Peyer's patch (tissue), 4 donors: ENCODE results near the gene CRYL1. TPM values are rescaled to one million over a fixed set of nuclear protein-coding genes. Genes with fewer than 3 reads are reported as not detected.
A peak's percentile ranks its signal among the peaks of the same experiment; 100 is the strongest.

Source experiments
- DNase-seq, 3 donors: peaks; one replicate each; pipeline ENCODE4 v3.0.0-alpha.2; 2017 to 2019
- H3K27ac ChIP-seq, 4 donors: fragments of 200-600 bp; sonication (generic); one replicate each; pipeline ENCODE4 v1.5.1; 2016 to 2019
- H3K27me3 ChIP-seq, 2 donors: fragments of 200-600 bp; sonication (generic); one replicate each; pipeline ENCODE4 v1.5.1; 2019
- H3K36me3 ChIP-seq, 3 donors: fragments of 200-600 bp; sonication (generic); one replicate each; pipeline ENCODE4 v1.5.1; 2016 to 2019
- H3K4me1 ChIP-seq, 4 donors: fragments of 200-600 bp; sonication (generic); one replicate each; pipeline ENCODE4 v1.5.1; 2016 to 2019
- H3K4me3 ChIP-seq, 4 donors: fragments of 200-600 bp; sonication (generic); 1 replicate in 3 of 4; 2 replicates in 1 of 4; pipeline ENCODE4 v1.5.1; 2016 to 2019; ENCODE audit warnings: mild to moderate bottlenecking in 1 of 4
- H3K9me3 ChIP-seq, 4 donors: fragments of 200-600 bp; sonication (generic); one replicate each; pipeline ENCODE4 v1.5.1; 2016 to 2019; ENCODE audit warnings: mild to moderate bottlenecking in 1 of 4
- CTCF ChIP-seq, 6 experiments: fragments of 450-650 bp in 4 of 6; fragments of 200-600 bp in 2 of 6; sonication (generic) in 1 of 6; IDR thresholded peaks; one replicate each; pipeline ENCODE4 v1.5.1; 2017 to 2019; ENCODE audit warnings: antibody characterized with exemption in 6 of 6, mild to moderate bottlenecking in 3 of 6, moderate library complexity in 1 of 6
- POLR2A ChIP-seq, 2 donors: fragments of 450-650 bp; IDR thresholded peaks; one replicate each; pipeline ENCODE4 v1.5.1; 2017; ENCODE audit warnings: antibody characterized with exemption in 2 of 2, mild to moderate bottlenecking in 2 of 2, moderate library complexity in 2 of 2
- total RNA-seq, 4 donors: library from RNA; depleted of rRNA; stranded (reverse); fragments of >200 nt; gene quantifications; one replicate each; pipeline ENCODE4 v1.1.0, GENCODE V29; 2016

Gene CRYL1
- total RNA-seq, 4 donors from 2014 or later: 81.7 to 357 (median 299) TPM

GRCh38 chr13:20498129-20498528 lies 27.5 kb downstream of the CRYL1 start:
- Histone ChIP-seq H3K4me1 (peaks cover 0 to 7% (median 0%) of the 10 kb centered on the region in 4 donors), H3K27me3 (no peaks in the 10 kb centered on the region), H3K4me3 (no peak overlapping the region), H3K9me3 (no peaks in the 10 kb centered on the region), H3K36me3 (peaks cover 0 to 4% (median 0%) of the 10 kb centered on the region in 3 donors), H3K27ac (no peak overlapping the region)
- TF ChIP-seq POLR2A (IDR thresholded peaks at IDR 0.05): no peak
- TF ChIP-seq CTCF (IDR thresholded peaks at IDR 0.05): no peak
- no peak for DNase-seq

GRCh38 chr13:20497006-20497775 lies 28.5 kb downstream of the CRYL1 start:
- H3K4me3 ChIP-seq: no peak overlapping the region
- no peaks in the 10 kb centered on the region for H3K9me3 ChIP-seq
- H3K27me3 ChIP-seq: no peaks in the 10 kb centered on the region
- H3K4me1 ChIP-seq: peaks cover 0 to 7% (median 0%) of the 10 kb centered on the region in 4 donors
- H3K36me3 ChIP-seq: no peaks in the 10 kb centered on the region
- TF ChIP-seq CTCF (IDR thresholded peaks at IDR 0.05): no peak
- H3K27ac ChIP-seq: peak overlapping the region in 1 of 4 donors; percentile 12
- no peak for DNase-seq

- H3K36me3 ChIP-seq: no peaks in the 10 kb centered on the region
- DNase-seq: peak in 2 of 3 donors; percentile 69 to 87
- H3K4me1 ChIP-seq: peaks cover 0 to 7% (median 0%) of the 10 kb centered on the region in 4 donors
- TF ChIP-seq CTCF (IDR thresholded peaks at IDR 0.05) (peak; percentile 73 to 97 (median 94)), POLR2A (IDR thresholded peaks at IDR 0.05) (no peak)
- H3K27me3 ChIP-seq: no peaks in the 10 kb centered on the region
- H3K4me3 ChIP-seq: no peak overlapping the region
- peak overlapping the region in 1 of 4 donors; percentile 2 for H3K27ac ChIP-seq
- no peaks in the 10 kb centered on the region for H3K9me3 ChIP-seq
Measured at GRCh38 chr13:20495087-20496023, 30.3 kb downstream of the CRYL1 start.

- no peaks in the 10 kb centered on the region for H3K27me3 ChIP-seq
- H3K9me3 ChIP-seq: no peaks in the 10 kb centered on the region
- H3K36me3 ChIP-seq: peaks cover 0 to 3% (median 0%) of the 10 kb centered on the region in 3 donors
- no peak overlapping the region for H3K4me3 ChIP-seq
- DNase-seq: no peak
- no peak overlapping the region for H3K27ac ChIP-seq
- TF ChIP-seq POLR2A (IDR thresholded peaks at IDR 0.05) (no peak), CTCF (IDR thresholded peaks at IDR 0.05) (no peak)
- H3K4me1 ChIP-seq: peaks cover 0 to 7% (median 0%) of the 10 kb centered on the region in 4 donors
Measured at GRCh38 chr13:20494656-20495055, 31.0 kb downstream of the CRYL1 start.

GRCh38 chr13:20492641-20493040 lies 33.0 kb downstream of the CRYL1 start:
- Histone ChIP-seq H3K36me3 (peaks cover 0 to 22% (median 0%) of the 10 kb centered on the region in 3 donors), H3K4me3 (no peak overlapping the region), H3K27me3 (no peaks in the 10 kb centered on the region), H3K4me1 (peaks cover 0 to 7% (median 0%) of the 10 kb centered on the region in 4 donors), H3K27ac (no peak overlapping the region), H3K9me3 (no peaks in the 10 kb centered on the region)
- no peak for DNase-seq
- peak in 4 of 6 experiments; percentile 44 to 60 (median 54) for TF ChIP-seq CTCF (IDR thresholded peaks at IDR 0.05)
- TF ChIP-seq POLR2A (IDR thresholded peaks at IDR 0.05): no peak
